Osteoblast (primary cell): ENCODE measurements around the gene PSG11. TPM values are rescaled to one million over a fixed set of nuclear protein-coding genes. Genes with fewer than 3 reads are reported as not detected.
"Not testable (repeated sequence)": the region's sequence is repeated elsewhere in the genome, so short reads cannot be mapped to it uniquely, and the experiment has no call there.

Experiments
- DNase-seq: peaks from one replicate; pipeline ENCODE4 v3.0.0; 2011; ENCODE audit warnings: low spot score, mixed read lengths; ENCODE audit not compliant: insufficient read length; ENCODE audit errors: missing footprints
- H2AFZ ChIP-seq: 2 replicates; pipeline ENCODE4 v1.6.0; 2011; ENCODE audit warnings: mild to moderate bottlenecking, low read length
- H3K27ac ChIP-seq: 2 replicates; pipeline ENCODE4 v1.5.1; 2011; ENCODE audit warnings: mild to moderate bottlenecking, low read depth, low read length, moderate library complexity
- H3K27me3 ChIP-seq: 2 replicates; pipeline ENCODE4 v1.6.0; 2012; ENCODE audit warnings: mild to moderate bottlenecking, control low read depth, inconsistent platforms, low read length, moderate library complexity; ENCODE audit not compliant: insufficient read depth
- H3K36me3 ChIP-seq: 2 replicates; pipeline ENCODE4 v1.5.1; 2011; ENCODE audit warnings: mild to moderate bottlenecking, low read length, control low read depth, moderate library complexity; ENCODE audit not compliant: insufficient read depth
- H3K4me1 ChIP-seq: 2 replicates; pipeline ENCODE4 v1.5.1; 2011; ENCODE audit warnings: mild to moderate bottlenecking, low read length, control low read depth, moderate library complexity; ENCODE audit not compliant: insufficient read depth
- H3K4me2 ChIP-seq: 2 replicates; pipeline ENCODE4 v1.6.0; 2011; ENCODE audit warnings: mild to moderate bottlenecking, low read length; ENCODE audit not compliant: insufficient read depth
- H3K4me3 ChIP-seq: fragments of 200-600 bp; sonication (generic); 3 replicates; pipeline ENCODE4 v1.5.1; 2012; ENCODE audit warnings: mild to moderate bottlenecking, low read length, inconsistent platforms; ENCODE audit not compliant: insufficient read depth
- H3K79me2 ChIP-seq: 2 replicates; pipeline ENCODE4 v1.6.0; 2012; ENCODE audit warnings: mild to moderate bottlenecking, low read length, control low read depth, inconsistent platforms; ENCODE audit not compliant: insufficient read depth
- H3K9me3 ChIP-seq: 2 replicates; pipeline ENCODE4 v1.5.1; 2011; ENCODE audit warnings: low read depth, low read length, control low read depth
- H4K20me1 ChIP-seq: 2 replicates; pipeline ENCODE4 v1.6.0; 2012; ENCODE audit warnings: mild to moderate bottlenecking, low read length, control low read depth; ENCODE audit not compliant: insufficient read depth
- total RNA-seq: library from RNA; depleted of rRNA; stranded (reverse); fragments of >200 nt; gene quantifications from 2 replicates; pipeline ENCODE4 v1.2.3, GENCODE V29; 2012

PSG11 gene
- not detected in 2 replicates for total RNA-seq

DNA sequence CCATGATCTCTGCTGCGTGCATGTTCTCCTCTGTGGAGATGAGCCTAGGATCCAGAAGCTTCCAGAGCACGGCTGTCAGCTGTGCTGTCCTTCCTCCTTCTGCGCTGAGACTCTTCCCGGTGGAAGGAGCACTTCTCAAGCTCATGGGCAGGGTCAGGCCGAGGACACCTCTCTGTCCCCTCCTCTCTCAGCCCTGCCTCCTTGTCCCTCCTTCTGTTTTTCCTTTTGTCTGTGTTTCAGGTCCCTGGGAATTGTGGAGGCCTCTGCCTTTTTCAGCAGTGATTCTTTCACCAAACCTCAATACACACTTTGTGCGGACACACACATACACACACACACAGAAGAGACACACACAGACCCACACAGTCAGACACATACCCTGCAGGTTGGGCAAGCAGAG, at the start of gene PSG11:
Gene PSG11 (minus strand): TSS at position 101 of the 400 bp plus-strand sequence. CDS start 97 bp downstream, at position 4.
- not testable (repeated sequence) for H3K9me3 ChIP-seq, H3K4me2 ChIP-seq, H2AFZ ChIP-seq, H3K4me3 ChIP-seq, H4K20me1 ChIP-seq, H3K27me3 ChIP-seq, DNase-seq, H3K4me1 ChIP-seq, H3K27ac ChIP-seq, H3K79me2 ChIP-seq, H3K36me3 ChIP-seq

- not testable (repeated sequence) for H3K4me2 ChIP-seq, DNase-seq, H3K4me1 ChIP-seq, H3K9me3 ChIP-seq, H3K36me3 ChIP-seq, H2AFZ ChIP-seq, H3K27me3 ChIP-seq, H3K4me3 ChIP-seq, H3K79me2 ChIP-seq, H4K20me1 ChIP-seq, H3K27ac ChIP-seq
Observed at GRCh38 chr19:43062418-43062817, 36.1 kb upstream of the PSG11 start.

DNA sequence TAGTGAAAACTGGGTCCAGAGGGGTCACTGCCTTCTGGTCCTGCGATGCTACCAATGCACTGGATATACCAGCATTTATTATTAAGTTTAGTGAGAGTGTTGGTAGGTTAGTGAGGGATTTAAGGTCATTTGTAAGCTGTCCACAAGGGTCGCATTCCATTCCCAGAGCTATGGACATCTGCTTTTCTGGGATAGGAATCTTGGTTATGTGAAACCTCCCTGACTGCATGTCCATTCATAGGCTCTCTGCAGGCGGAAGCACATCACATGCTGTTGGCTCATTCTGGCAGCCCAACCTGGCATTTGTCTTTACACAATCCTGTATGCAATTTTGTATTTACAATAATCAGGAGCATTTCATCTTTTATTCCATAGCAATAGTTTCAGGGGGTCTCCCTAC, 35.1 kb upstream of the PSG11 start:
- H3K4me2 ChIP-seq, H3K27ac ChIP-seq, H3K9me3 ChIP-seq, H3K4me1 ChIP-seq, H3K4me3 ChIP-seq, DNase-seq, H3K36me3 ChIP-seq, H2AFZ ChIP-seq, H3K27me3 ChIP-seq, H3K79me2 ChIP-seq, H4K20me1 ChIP-seq: not testable (repeated sequence)

DNA sequence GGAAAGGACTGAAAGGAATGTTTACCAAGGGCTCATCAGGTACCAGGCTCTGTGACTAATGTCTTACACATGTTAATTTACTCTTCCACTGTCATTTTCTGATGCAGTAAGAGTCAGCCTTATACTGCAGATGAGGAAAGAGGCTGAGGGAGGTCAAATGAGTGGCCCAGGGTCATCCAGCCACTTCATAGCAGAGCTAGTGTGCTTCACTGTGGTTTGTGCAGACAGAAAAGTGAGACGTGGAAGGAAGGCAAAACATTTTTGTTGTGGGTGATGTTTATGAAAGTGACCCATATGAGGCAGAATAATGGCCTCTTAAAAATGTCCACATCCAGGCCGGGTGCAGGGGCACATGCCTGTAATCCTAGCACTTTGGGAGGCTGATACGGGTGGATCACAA, 34.0 kb upstream of the PSG11 start:
- not testable (repeated sequence) for H4K20me1 ChIP-seq, H3K36me3 ChIP-seq, DNase-seq, H3K79me2 ChIP-seq, H3K9me3 ChIP-seq, H3K4me1 ChIP-seq, H3K4me3 ChIP-seq, H3K27me3 ChIP-seq, H2AFZ ChIP-seq, H3K27ac ChIP-seq, H3K4me2 ChIP-seq

GRCh38 chr19:43059482-43059881, 33.2 kb upstream of the PSG11 start:
- H3K4me1 ChIP-seq, DNase-seq, H3K27ac ChIP-seq, H3K4me2 ChIP-seq, H4K20me1 ChIP-seq, H3K27me3 ChIP-seq, H3K36me3 ChIP-seq, H3K4me3 ChIP-seq, H3K9me3 ChIP-seq, H2AFZ ChIP-seq, H3K79me2 ChIP-seq: not testable (repeated sequence)

- not testable (repeated sequence) for H2AFZ ChIP-seq, H3K4me2 ChIP-seq, H3K79me2 ChIP-seq, H3K4me3 ChIP-seq, DNase-seq, H3K9me3 ChIP-seq, H3K4me1 ChIP-seq, H3K27me3 ChIP-seq, H4K20me1 ChIP-seq, H3K27ac ChIP-seq, H3K36me3 ChIP-seq
Observed at GRCh38 chr19:43058440-43058839, 32.2 kb upstream of the PSG11 start.

DNA sequence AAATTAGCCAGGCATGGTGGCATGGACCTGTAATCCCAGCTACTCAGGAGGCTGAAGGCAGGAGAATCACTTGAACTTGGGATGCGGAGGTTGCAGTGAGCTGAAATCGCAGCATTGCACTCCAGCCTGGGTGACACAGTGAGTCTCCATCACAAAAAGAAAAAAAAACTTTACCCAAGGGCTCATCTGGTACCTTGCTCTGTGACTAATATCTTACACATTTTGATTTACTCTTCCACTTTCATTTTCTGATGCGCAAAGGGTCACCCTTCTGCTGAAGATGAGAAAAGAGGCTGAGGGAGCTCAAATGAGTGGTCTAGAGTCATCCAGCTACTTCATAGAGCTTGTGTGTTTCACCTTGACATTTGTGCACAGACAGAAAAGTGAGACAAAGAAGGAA, 21.7 kb upstream of the PSG11 start:
- H3K36me3 ChIP-seq, H3K79me2 ChIP-seq, DNase-seq, H3K4me1 ChIP-seq, H3K27me3 ChIP-seq, H3K4me3 ChIP-seq, H3K27ac ChIP-seq, H3K9me3 ChIP-seq, H3K4me2 ChIP-seq, H4K20me1 ChIP-seq, H2AFZ ChIP-seq: not testable (repeated sequence)

GRCh38 chr19:43046578-43046977, 20.3 kb upstream of the PSG11 start:
- H3K36me3 ChIP-seq, H2AFZ ChIP-seq, H3K4me2 ChIP-seq, H3K4me3 ChIP-seq, H3K4me1 ChIP-seq, DNase-seq, H3K27me3 ChIP-seq, H3K27ac ChIP-seq, H4K20me1 ChIP-seq, H3K9me3 ChIP-seq, H3K79me2 ChIP-seq: not testable (repeated sequence)

DNA sequence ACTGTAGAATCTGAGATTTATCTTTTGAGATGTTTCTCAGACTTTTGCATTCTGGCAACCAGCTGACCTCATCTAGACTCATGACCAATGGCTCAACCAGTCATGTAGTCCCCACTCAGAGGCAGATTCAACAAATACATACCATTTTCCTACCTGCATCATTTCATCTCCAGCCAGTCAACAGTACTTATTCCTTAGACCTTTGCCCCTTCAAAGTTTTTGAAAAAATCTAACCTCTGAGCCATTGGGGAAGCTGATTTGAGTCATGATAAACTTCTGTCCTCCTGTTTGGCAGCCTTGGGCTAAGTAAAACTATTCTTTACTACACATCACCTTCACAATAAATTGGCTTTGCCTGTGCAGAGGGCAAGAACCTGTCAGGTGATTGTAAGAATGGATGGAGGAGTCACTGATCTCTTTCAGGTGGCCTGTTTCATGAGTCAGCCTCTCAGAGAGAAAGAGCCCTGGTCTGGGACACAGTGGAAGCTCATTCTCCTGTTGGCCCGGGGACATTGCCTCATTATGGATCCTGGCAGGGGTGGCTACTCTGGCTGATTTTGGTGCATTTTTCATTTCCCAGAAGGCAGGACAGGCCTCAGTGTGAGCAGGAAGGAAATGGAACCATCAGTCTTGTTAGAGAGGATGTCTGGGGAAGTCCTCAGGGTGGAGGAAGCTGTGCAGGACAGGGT, 17.4 kb upstream of the PSG11 start:
- not testable (repeated sequence) for H2AFZ ChIP-seq, H3K79me2 ChIP-seq, H4K20me1 ChIP-seq, H3K9me3 ChIP-seq, DNase-seq, H3K4me2 ChIP-seq, H3K27me3 ChIP-seq, H3K27ac ChIP-seq, H3K4me3 ChIP-seq, H3K4me1 ChIP-seq, H3K36me3 ChIP-seq
